Neural crest cell (in vitro differentiated cells): Measurements from ENCODE around the gene ADORA1. TPM values are rescaled to one million over a fixed set of nuclear protein-coding genes. Genes with fewer than 3 reads are reported as not detected.
A peak's percentile ranks its signal among the peaks of the same experiment; 100 is the strongest.

Source experiments
- DNase-seq: peaks from one replicate; pipeline ENCODE4 v3.0.0; 2021; ENCODE audit warnings: low read depth, mixed read lengths, low spot score
- H3K27ac Mint-ChIP-seq: one replicate; pipeline ENCODE4 v1.8.0; 2021; ENCODE audit warnings: mild to moderate bottlenecking, mixed read lengths; ENCODE audit not compliant: unreplicated experiment
- H3K27me3 Mint-ChIP-seq: 2 replicates; pipeline ENCODE4 v1.8.0; 2021; ENCODE audit warnings: low read depth, mild to moderate bottlenecking, mixed read lengths
- H3K36me3 Mint-ChIP-seq: 2 replicates; pipeline ENCODE4 v1.8.0; 2021; ENCODE audit warnings: low read depth, mild to moderate bottlenecking, mixed read lengths
- H3K4me1 Mint-ChIP-seq: 2 replicates; pipeline ENCODE4 v1.8.0; 2021; ENCODE audit warnings: mixed read lengths
- H3K4me3 Mint-ChIP-seq: one replicate; pipeline ENCODE4 v1.8.0; 2021; ENCODE audit warnings: mild to moderate bottlenecking, mixed read lengths
- H3K9me3 Mint-ChIP-seq: 2 replicates; pipeline ENCODE4 v1.8.0; 2021; ENCODE audit warnings: mixed read lengths
- CTCF ChIP-seq: fragments of 200-600 bp; sonication (generic); conservative IDR thresholded peaks from 2 replicates; pipeline ENCODE4 v1.5.0; 2021; ENCODE audit warnings: antibody characterized with exemption, mild to moderate bottlenecking
- total RNA-seq: library from RNA; stranded (reverse); gene quantifications from 2 replicates; pipeline ENCODE4 v1.2.1, GENCODE V29; 2021

The ADORA1 gene
- total RNA-seq, 1 donor from 2014 or later, result 1.9 TPM

GRCh38 chr1:203215573-203215972 is 88.0 kb downstream of the ADORA1 start:
- Mint-ChIP-seq H3K4me3 (no peak overlapping the region), H3K4me1 (peaks cover 4% of the 10 kb centered on the region), H3K9me3 (no peaks in the 10 kb centered on the region), H3K27ac (no peak overlapping the region), H3K27me3 (peaks cover 38% of the 10 kb centered on the region), H3K36me3 (no peaks in the 10 kb centered on the region)
- no peak for TF ChIP-seq CTCF
- no peak for DNase-seq

GRCh38 chr1:203216274-203217138 is 89.0 kb downstream of the ADORA1 start:
- Mint-ChIP-seq H3K4me3 (no peak overlapping the region), H3K36me3 (no peaks in the 10 kb centered on the region), H3K27ac (no peak overlapping the region), H3K9me3 (no peaks in the 10 kb centered on the region), H3K4me1 (peaks cover 4% of the 10 kb centered on the region), H3K27me3 (peaks cover 38% of the 10 kb centered on the region)
- TF ChIP-seq CTCF, result peak; percentile 86
- peak; percentile 77 for DNase-seq

Other genes starting within 250 kb of the ADORA1 start
- gene RABIF, start 238.6 kb upstream of the ADORA1 start, total RNA-seq, result 13.5 and 14.1 TPM in 2 replicates
- 30.6 and 36.0 TPM in 2 replicates for gene KLHL12, start 200.5 kb upstream of the ADORA1 start, total RNA-seq
- 40.4 and 42.1 TPM in 2 replicates for gene ADIPOR1, start 169.4 kb upstream of the ADORA1 start, total RNA-seq
- gene CYB5R1, start 160.5 kb upstream of the ADORA1 start, total RNA-seq, result 25.5 and 26.3 TPM in 2 replicates
- 76.5 and 81.5 TPM in 2 replicates for gene TMEM183A, start 120.4 kb upstream of the ADORA1 start, total RNA-seq
- gene PPFIA4, start 101.2 kb upstream of the ADORA1 start, total RNA-seq, result 2.6 and 5.0 TPM in 2 replicates
- gene MYOG, start 41.7 kb upstream of the ADORA1 start, total RNA-seq, result not detected in 2 replicates
- gene MYBPH, start 48.1 kb downstream of the ADORA1 start, total RNA-seq, result not detected in 2 replicates
- gene CHI3L1, start 59.0 kb downstream of the ADORA1 start, total RNA-seq, result not detected in 2 replicates
- gene CHIT1, start 101.9 kb downstream of the ADORA1 start, total RNA-seq, result not detected in 2 replicates
- 16.1 and 18.1 TPM in 2 replicates for gene BTG2, start 177.8 kb downstream of the ADORA1 start, total RNA-seq
- 0.35 and 0.39 TPM in 2 replicates for gene FMOD, start 223.4 kb downstream of the ADORA1 start, total RNA-seq